Endothelial cell (in vitro differentiated cells): Measurements from ENCODE around the gene WFDC2. TPM values are rescaled to one million over a fixed set of nuclear protein-coding genes. Genes with fewer than 3 reads are reported as not detected.
"Not testable (repeated sequence)": the region's sequence is repeated elsewhere in the genome, so short reads cannot be mapped to it uniquely, and the experiment has no call there.

Experiments used
- DNase-seq: peaks from one replicate; pipeline ENCODE4 v3.0.0; 2021; ENCODE audit warnings: low spot score
- H3K27ac Mint-ChIP-seq: one replicate; pipeline ENCODE4 v1.8.0; 2021; ENCODE audit warnings: mixed read lengths, inconsistent platforms; ENCODE audit not compliant: unreplicated experiment
- H3K27me3 Mint-ChIP-seq: one replicate; pipeline ENCODE4 v1.8.0; 2021; ENCODE audit warnings: mild to moderate bottlenecking, moderate library complexity, mixed read lengths, inconsistent platforms; ENCODE audit not compliant: unreplicated experiment
- H3K36me3 Mint-ChIP-seq: one replicate; pipeline ENCODE4 v1.8.0; 2021; ENCODE audit warnings: mild to moderate bottlenecking, low read depth, mixed read lengths, inconsistent platforms; ENCODE audit not compliant: unreplicated experiment
- H3K4me1 Mint-ChIP-seq: one replicate; pipeline ENCODE4 v1.8.0; 2021; ENCODE audit warnings: mild to moderate bottlenecking, mixed read lengths, inconsistent platforms; ENCODE audit not compliant: unreplicated experiment
- H3K4me3 Mint-ChIP-seq: one replicate; pipeline ENCODE4 v1.8.0; 2021; ENCODE audit warnings: mild to moderate bottlenecking, mixed read lengths, inconsistent platforms; ENCODE audit not compliant: unreplicated experiment
- H3K9me3 Mint-ChIP-seq: one replicate; pipeline ENCODE4 v1.8.0; 2021; ENCODE audit warnings: mixed read lengths, inconsistent platforms; ENCODE audit not compliant: unreplicated experiment
- total RNA-seq: library from RNA; stranded (reverse); fragmentation: NEBNext Ultra II Directional; extraction: Animal tissue kit (Norgen Biotek cat#: 25700); gene quantifications from one replicate; pipeline ENCODE4 v1.2.1, GENCODE V29; 2021; ENCODE audit not compliant: unreplicated experiment
- TF ChIP-seq, protein P1 (sequence below): fragments of 200-600 bp; sonication (generic); IDR thresholded peaks from one replicate; pipeline ENCODE4 v1.5.0; 2021; ENCODE audit warnings: antibody characterized with exemption; ENCODE audit not compliant: unreplicated experiment

Gene WFDC2
- total RNA-seq, 1 donor from 2014 or later, result 4.6 TPM

- no peaks in the 10 kb centered on the region for H3K36me3 Mint-ChIP-seq
- peak; percentile 51 for DNase-seq
- TF ChIP-seq, protein P1, sequence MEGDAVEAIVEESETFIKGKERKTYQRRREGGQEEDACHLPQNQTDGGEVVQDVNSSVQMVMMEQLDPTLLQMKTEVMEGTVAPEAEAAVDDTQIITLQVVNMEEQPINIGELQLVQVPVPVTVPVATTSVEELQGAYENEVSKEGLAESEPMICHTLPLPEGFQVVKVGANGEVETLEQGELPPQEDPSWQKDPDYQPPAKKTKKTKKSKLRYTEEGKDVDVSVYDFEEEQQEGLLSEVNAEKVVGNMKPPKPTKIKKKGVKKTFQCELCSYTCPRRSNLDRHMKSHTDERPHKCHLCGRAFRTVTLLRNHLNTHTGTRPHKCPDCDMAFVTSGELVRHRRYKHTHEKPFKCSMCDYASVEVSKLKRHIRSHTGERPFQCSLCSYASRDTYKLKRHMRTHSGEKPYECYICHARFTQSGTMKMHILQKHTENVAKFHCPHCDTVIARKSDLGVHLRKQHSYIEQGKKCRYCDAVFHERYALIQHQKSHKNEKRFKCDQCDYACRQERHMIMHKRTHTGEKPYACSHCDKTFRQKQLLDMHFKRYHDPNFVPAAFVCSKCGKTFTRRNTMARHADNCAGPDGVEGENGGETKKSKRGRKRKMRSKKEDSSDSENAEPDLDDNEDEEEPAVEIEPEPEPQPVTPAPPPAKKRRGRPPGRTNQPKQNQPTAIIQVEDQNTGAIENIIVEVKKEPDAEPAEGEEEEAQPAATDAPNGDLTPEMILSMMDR, result no peak
- H3K27me3 Mint-ChIP-seq, result peaks cover 13% of the 10 kb centered on the region
- H3K4me1 Mint-ChIP-seq, result peaks cover 5% of the 10 kb centered on the region
- peak overlapping the region; percentile 76 for H3K4me3 Mint-ChIP-seq
- H3K9me3 Mint-ChIP-seq, result no peaks in the 10 kb centered on the region
- H3K27ac Mint-ChIP-seq, result no peak overlapping the region
Observed at GRCh38 chr20:45470262-45470931, 844 bp downstream of the WFDC2 start.

DNA sequence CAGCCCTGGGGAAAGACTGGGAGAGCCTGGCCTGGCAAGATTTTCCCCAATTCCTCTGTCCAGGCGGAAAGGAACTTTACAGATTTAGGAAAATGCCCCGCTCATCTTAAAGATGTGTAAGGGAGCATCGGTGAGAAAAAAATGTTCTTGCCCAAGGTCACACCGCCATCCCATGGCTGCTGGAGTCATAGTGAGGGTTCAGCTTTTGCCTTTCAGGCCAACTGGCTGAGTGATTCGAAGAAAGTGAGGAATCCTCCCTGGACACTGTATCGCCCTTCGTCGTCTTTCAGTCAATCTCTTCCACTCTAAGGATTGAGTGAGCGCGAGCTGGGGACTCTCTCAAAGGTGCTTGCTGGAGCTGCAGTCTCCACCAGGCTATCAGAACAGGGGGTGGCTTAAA, 1.4 kb downstream of the WFDC2 start:
- DNase-seq, result no peak
- Mint-ChIP-seq H3K27me3 (peaks cover 13% of the 10 kb centered on the region), H3K36me3 (no peaks in the 10 kb centered on the region), H3K4me3 (peak overlapping the region; percentile 85), H3K4me1 (peaks cover 5% of the 10 kb centered on the region), H3K27ac (peak overlapping the region; percentile 49), H3K9me3 (no peaks in the 10 kb centered on the region)
- TF ChIP-seq, protein P1, result no peak

- H3K9me3 Mint-ChIP-seq, H3K4me3 Mint-ChIP-seq, DNase-seq, H3K27ac Mint-ChIP-seq, H3K36me3 Mint-ChIP-seq, H3K4me1 Mint-ChIP-seq: not testable (repeated sequence)
- H3K27me3 Mint-ChIP-seq, result peaks cover 13% of the 10 kb centered on the region
Observed at GRCh38 chr20:45472286-45472685, 2.7 kb downstream of the WFDC2 start.

DNA sequence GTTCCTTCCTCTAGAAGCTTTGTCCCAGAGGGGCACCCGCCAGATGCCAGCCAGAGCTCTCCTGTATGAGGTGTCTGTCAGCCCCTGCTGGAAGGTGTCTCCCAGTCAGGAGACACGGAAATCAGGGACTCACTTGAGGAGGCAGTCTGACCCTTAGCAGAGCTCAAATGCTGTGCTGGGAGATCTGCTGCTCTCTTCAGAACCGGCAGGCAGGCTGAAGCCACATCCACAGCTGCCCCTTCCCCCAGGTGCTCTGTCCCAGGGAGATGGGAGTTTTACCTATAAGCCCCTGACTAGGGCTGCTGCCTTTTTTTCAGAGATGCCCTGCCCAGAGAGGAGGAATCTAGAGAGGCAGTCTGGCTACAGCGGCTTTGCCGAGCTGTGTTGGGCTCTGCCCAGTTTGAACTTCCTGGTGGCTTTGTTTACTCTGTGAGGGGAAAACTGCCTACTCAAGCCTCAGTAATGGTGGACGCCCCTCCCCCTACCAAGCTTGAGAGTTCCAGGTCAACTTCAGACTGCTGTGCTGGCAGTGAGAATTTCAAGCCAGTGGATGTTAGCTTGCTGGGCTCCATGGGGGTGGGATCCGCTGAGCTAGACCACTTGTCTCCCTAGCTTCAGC, 8.1 kb downstream of the WFDC2 start:
- H3K4me3 Mint-ChIP-seq, DNase-seq, H3K27me3 Mint-ChIP-seq, H3K4me1 Mint-ChIP-seq, H3K27ac Mint-ChIP-seq, H3K36me3 Mint-ChIP-seq, H3K9me3 Mint-ChIP-seq: not testable (repeated sequence)

GRCh38 chr20:45479822-45480221, 10.3 kb downstream of the WFDC2 start:
- Mint-ChIP-seq H3K36me3 (no peaks in the 10 kb centered on the region), H3K4me1 (no peaks in the 10 kb centered on the region), H3K27ac (no peak overlapping the region), H3K27me3 (peaks cover 3% of the 10 kb centered on the region), H3K9me3 (no peaks in the 10 kb centered on the region), H3K4me3 (no peak overlapping the region)
- DNase-seq, result no peak
- TF ChIP-seq, protein P1, result no peak

- TF ChIP-seq, protein P1, result no peak
- no peaks in the 10 kb centered on the region for H3K4me1 Mint-ChIP-seq
- no peaks in the 10 kb centered on the region for H3K9me3 Mint-ChIP-seq
- no peak overlapping the region for H3K4me3 Mint-ChIP-seq
- H3K27me3 Mint-ChIP-seq, result peaks cover 3% of the 10 kb centered on the region
- DNase-seq, result no peak
- no peak overlapping the region for H3K27ac Mint-ChIP-seq
- no peaks in the 10 kb centered on the region for H3K36me3 Mint-ChIP-seq
Observed at GRCh38 chr20:45484676-45485075, 15.1 kb downstream of the WFDC2 start.
